Colonic mucosa (tissue), 4 donors: ENCODE results near the gene BCR. TPM values are rescaled to one million over a fixed set of nuclear protein-coding genes. Genes with fewer than 3 reads are reported as not detected.

ENCODE experiments used
- DNase-seq: peaks from one replicate; pipeline ENCODE4 v3.0.0-alpha.2; 2020
- H3K27ac ChIP-seq: fragments of 200-600 bp; one replicate; pipeline ENCODE4 v1.8.0; 2021
- H3K27me3 ChIP-seq: fragments of 200-600 bp; one replicate; pipeline ENCODE4 v1.8.0; 2021
- H3K36me3 ChIP-seq: fragments of 200-600 bp; one replicate; pipeline ENCODE4 v1.8.0; 2021
- H3K4me1 ChIP-seq: fragments of 200-600 bp; one replicate; pipeline ENCODE4 v1.8.0; 2021; ENCODE audit warnings: mild to moderate bottlenecking
- H3K4me3 ChIP-seq: fragments of 200-600 bp; one replicate; pipeline ENCODE4 v1.8.0; 2021
- H3K9ac ChIP-seq, 2 donors: one replicate each; pipeline ENCODE4 v1.7.0; 2013; ENCODE audit warnings: control low read depth in 2 of 2, low read depth in 2 of 2, low read length in 2 of 2
- H3K9me3 ChIP-seq: fragments of 200-600 bp; one replicate; pipeline ENCODE4 v1.8.0; 2021
- intact Hi-C: fragments of 100-400 bp; cut with DNase I; formaldehyde crosslinking; loops from one replicate; pipeline ENCODE4 v1.14.1; 2022
- total RNA-seq, 2 donors: library from RNA; stranded (reverse); fragmentation: NEBNext Ultra II Directional in 1 of 2; extraction: Animal tissue kit (Norgen Biotek cat#: 25700) in 1 of 2; gene quantifications; one replicate each; pipeline ENCODE4 v1.2.1, GENCODE V29; 2021
- TF ChIP-seq, protein P1 (sequence below): fragments of 200-600 bp; IDR thresholded peaks from one replicate; pipeline ENCODE4 v1.8.0; 2022; ENCODE audit warnings: antibody characterized with exemption, mild to moderate bottlenecking
- donor health status: healthy.
- donor health status: DM: no; HTN: no; CAD: no.
- donor health status: DM: no; HTN: no; CAD: no.

The BCR gene
- total RNA-seq, 2 donors from 2014 or later = 39.2 to 57.8 TPM

DNA sequence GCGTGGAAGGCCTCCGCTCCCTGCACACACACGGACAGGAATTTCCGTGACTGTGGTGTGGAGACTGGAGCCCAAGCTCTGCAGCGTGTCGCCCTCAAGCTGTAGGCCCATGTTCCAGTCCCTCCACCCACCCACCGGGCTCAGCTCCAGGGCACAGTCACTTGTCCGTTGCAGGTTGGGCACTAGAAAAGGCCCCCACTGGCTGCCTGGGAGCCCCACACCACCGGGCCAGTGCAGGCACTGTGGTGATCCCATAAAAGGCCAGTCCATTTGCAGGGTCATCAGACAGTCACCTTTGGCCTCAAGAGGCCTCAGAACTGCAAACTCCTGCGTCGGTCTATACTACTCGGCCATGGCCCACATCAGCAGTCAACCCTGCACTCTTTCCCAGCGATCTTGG is 18.7 kb upstream of the BCR start:
- H3K4me3 ChIP-seq = no peak overlapping the region
- H3K9me3 ChIP-seq = no peaks in the 10 kb centered on the region
- H3K9ac ChIP-seq = no peak overlapping the region
- intact Hi-C loops = no loop called here
- H3K36me3 ChIP-seq = no peaks in the 10 kb centered on the region
- no peaks in the 10 kb centered on the region for H3K4me1 ChIP-seq
- DNase-seq = no peak
- H3K27me3 ChIP-seq = no peaks in the 10 kb centered on the region
- TF ChIP-seq, protein P1, sequence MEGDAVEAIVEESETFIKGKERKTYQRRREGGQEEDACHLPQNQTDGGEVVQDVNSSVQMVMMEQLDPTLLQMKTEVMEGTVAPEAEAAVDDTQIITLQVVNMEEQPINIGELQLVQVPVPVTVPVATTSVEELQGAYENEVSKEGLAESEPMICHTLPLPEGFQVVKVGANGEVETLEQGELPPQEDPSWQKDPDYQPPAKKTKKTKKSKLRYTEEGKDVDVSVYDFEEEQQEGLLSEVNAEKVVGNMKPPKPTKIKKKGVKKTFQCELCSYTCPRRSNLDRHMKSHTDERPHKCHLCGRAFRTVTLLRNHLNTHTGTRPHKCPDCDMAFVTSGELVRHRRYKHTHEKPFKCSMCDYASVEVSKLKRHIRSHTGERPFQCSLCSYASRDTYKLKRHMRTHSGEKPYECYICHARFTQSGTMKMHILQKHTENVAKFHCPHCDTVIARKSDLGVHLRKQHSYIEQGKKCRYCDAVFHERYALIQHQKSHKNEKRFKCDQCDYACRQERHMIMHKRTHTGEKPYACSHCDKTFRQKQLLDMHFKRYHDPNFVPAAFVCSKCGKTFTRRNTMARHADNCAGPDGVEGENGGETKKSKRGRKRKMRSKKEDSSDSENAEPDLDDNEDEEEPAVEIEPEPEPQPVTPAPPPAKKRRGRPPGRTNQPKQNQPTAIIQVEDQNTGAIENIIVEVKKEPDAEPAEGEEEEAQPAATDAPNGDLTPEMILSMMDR = no peak
- no peak overlapping the region for H3K27ac ChIP-seq

DNA sequence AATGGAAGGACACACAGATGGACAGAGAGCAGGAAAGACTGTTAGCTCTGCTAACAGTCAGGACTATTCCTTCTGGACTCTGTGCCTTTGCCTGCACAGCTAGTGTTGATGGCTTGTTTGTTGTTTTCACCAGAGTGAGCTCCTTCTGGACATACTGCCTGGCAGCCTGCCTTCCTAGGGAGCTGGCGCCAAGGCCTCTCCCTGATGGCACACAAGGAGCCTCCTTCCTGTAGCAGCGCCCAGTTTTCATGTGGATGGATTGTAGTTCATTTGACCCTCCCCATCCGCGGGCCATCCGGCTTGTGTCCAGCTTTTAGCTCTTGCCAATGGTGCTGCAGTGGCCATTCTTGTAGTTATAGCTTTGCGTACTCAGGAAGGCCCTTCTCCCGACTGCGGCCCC is 16.6 kb upstream of the BCR start:
- intact Hi-C loops = no loop called here
- Histone ChIP-seq H3K4me1 (no peaks in the 10 kb centered on the region), H3K9ac (no peak overlapping the region), H3K27ac (no peak overlapping the region), H3K9me3 (no peaks in the 10 kb centered on the region), H3K4me3 (no peak overlapping the region), H3K36me3 (no peaks in the 10 kb centered on the region), H3K27me3 (no peaks in the 10 kb centered on the region)
- DNase-seq = no peak
- TF ChIP-seq, protein P1 = no peak

DNA sequence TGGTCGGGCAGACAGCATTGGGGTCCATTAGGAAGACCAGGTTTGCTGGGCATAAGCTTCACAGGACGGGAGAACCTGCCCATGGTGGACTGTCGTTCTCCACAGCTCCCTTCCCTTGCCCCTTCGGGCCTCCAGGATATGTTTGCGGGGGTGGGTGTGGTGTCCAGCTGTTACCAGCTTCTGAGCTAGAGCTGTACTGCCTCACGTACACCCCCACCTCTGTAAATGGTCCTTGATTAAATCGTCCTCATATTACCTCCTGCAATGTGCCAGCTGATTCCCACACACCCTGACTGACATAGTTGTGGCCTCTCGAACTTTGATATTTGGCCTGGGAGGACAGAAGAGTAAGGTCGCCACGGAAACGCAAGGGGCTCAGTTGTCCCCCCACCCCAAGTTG is 16.2 kb upstream of the BCR start:
- TF ChIP-seq, protein P1 = no peak
- no peak for DNase-seq
- H3K27ac ChIP-seq = no peak overlapping the region
- no peak overlapping the region for H3K4me3 ChIP-seq
- H3K9ac ChIP-seq = no peak overlapping the region
- no peaks in the 10 kb centered on the region for H3K9me3 ChIP-seq
- no peaks in the 10 kb centered on the region for H3K4me1 ChIP-seq
- H3K27me3 ChIP-seq = no peaks in the 10 kb centered on the region
- H3K36me3 ChIP-seq = no peaks in the 10 kb centered on the region
- intact Hi-C loops = no loop called here

DNA sequence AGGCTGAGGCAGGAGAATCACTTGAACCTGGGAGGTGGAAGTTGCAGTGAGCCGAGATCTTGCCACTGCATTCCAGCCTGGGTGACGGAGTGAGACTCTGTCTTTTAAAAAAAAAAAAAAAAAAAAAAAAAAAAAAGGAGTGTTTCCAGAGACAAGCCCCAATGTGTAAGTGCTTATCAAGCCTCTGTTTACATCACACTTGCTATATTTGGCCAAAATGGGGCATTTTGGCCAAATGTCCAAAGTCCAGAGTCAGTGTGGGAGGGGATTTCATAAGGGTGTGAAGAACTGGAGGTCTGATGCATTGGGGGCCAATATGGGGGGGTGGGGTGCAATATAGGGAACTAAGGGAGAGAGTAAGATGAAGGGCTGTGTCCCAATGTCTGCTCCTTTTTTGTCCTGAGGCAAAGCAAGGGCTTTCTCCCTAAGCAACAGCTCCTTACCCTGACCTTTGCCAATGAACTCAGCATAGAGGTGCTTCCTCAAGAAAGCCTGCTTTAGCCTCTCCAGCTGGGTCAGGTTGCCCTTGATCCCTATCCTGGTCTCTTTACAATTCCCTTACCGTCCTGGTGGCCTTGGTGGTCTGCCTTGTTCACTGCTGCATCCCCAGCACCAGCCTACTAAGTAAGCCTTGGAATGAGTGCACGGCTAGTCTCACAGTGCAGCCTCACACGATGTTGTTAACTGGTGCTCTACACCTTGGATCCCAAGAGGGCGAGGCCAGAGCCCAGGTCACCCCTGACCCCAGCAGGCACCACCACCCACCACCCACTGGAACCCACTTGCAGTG is 14.1 kb upstream of the BCR start:
- DNase-seq = no peak
- Histone ChIP-seq H3K4me3 (no peak overlapping the region), H3K9me3 (no peaks in the 10 kb centered on the region), H3K9ac (no peak overlapping the region), H3K4me1 (no peaks in the 10 kb centered on the region), H3K36me3 (no peaks in the 10 kb centered on the region), H3K27me3 (no peaks in the 10 kb centered on the region), H3K27ac (no peak overlapping the region)
- TF ChIP-seq, protein P1 = no peak
- intact Hi-C loops = no loop called here

DNA sequence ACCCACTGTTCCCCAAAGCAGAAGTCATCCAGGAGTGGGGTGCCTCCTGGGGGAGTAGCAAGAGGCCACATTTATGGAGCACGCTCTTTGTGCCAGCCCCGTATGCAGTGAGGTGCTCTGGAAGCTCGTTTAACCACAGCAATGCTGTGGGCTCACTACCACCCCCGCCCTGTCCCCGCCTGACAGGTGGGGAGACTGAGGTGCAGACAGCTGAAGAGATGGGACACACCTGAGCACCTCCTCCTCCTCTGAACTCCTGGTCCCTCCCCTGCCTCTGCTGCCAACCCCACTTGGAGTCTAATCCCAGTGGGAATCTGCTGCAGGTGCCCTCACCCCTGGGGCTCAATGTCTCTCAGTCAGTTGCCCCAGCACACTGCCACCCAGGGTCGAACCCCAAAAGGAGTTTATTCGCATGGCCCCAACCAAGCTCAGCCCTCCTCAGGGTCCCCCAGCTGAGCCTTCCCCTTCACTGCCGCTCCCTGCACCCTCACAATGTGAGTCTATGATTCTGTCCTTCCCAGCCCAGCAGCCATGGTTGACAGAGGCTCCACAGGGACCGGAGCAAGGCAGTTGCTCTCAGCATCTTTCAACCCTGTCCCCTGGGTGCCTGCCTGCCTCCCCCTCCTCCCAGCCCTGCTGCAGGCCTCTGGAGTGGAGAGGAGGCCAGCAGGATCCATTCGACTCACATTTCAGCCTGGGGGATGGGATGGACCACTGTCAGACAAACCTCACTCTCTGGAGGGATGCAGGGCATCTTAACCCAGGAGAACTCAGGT is 13.3 kb upstream of the BCR start:
- no peaks in the 10 kb centered on the region for H3K27me3 ChIP-seq
- intact Hi-C loops = no loop called here
- no peak overlapping the region for H3K27ac ChIP-seq
- H3K9ac ChIP-seq = no peak overlapping the region
- TF ChIP-seq, protein P1 = no peak
- H3K9me3 ChIP-seq = no peaks in the 10 kb centered on the region
- no peaks in the 10 kb centered on the region for H3K36me3 ChIP-seq
- H3K4me1 ChIP-seq = no peaks in the 10 kb centered on the region
- DNase-seq = no peak
- H3K4me3 ChIP-seq = no peak overlapping the region
